Panc1 (cell line): ENCODE data around the gene PHF10.

Experiments used
- TCF7L2 ChIP-seq: IDR thresholded peaks from 2 replicates; pipeline ENCODE4 v1.6.1; 2011; ENCODE audit warnings: mild to moderate bottlenecking, low read depth, low read length, inconsistent platforms
- TF ChIP-seq, protein P1 (sequence below): fragments of 450-650 bp; IDR thresholded peaks from 2 replicates; pipeline ENCODE4 v1.5.1; 2017; ENCODE audit warnings: mild to moderate bottlenecking

DNA sequence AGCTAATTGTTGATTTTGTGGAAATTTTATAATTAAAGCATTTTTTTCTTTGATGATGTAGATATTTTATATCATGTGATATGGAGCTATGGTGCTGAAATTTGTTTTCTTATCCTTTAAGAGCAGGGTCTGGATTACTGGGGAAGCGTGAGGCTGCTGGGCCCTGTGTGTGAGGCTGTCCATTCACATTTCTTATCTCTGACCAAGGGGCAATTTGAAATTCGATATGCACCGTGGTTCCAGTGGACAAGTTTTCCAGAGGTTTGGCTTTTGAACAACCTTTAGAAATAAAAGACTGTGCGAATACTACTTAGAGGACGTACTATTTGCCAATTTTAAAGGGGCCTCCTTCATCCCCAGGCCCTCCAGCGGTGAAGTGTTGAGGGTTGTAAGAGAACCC is 30.9 kb upstream of the PHF10 start:
- TF ChIP-seq, protein P1, sequence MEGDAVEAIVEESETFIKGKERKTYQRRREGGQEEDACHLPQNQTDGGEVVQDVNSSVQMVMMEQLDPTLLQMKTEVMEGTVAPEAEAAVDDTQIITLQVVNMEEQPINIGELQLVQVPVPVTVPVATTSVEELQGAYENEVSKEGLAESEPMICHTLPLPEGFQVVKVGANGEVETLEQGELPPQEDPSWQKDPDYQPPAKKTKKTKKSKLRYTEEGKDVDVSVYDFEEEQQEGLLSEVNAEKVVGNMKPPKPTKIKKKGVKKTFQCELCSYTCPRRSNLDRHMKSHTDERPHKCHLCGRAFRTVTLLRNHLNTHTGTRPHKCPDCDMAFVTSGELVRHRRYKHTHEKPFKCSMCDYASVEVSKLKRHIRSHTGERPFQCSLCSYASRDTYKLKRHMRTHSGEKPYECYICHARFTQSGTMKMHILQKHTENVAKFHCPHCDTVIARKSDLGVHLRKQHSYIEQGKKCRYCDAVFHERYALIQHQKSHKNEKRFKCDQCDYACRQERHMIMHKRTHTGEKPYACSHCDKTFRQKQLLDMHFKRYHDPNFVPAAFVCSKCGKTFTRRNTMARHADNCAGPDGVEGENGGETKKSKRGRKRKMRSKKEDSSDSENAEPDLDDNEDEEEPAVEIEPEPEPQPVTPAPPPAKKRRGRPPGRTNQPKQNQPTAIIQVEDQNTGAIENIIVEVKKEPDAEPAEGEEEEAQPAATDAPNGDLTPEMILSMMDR, result no peak
- TF ChIP-seq TCF7L2, result no peak
